ENCODE data around the gene PCSK1N. TPM values are rescaled to one million over a fixed set of nuclear protein-coding genes. Genes with fewer than 3 reads are reported as not detected.

Gene PCSK1N
- polyA plus RNA-seq, 1 of the 3 experiments (the other 2 are of a cell fraction), result 35.0 TPM

DNA sequence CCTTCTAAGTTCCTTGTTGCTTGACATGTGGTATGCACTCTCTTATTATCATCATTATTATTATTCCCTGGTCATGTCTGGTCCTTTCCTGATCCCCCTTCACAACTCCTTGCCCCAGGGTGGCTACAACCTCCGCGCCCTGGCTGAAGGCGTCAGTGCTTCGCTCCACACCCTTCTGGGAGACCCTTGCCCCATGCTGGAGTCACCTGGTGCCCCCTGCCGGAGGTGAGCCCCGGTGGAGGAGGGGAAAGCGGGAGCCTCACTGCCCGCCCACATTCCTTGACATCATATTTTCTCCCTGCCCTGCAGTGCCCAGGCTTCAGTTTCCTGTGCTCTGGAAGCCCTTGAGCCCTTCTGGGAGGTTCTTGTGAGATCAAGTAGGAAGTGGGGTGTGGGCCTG is 20.1 kb downstream of the PCSK1N start:
- Histone ChIP-seq H3K27me3 (ENCODE audit: insufficient read depth) (no peaks in the 10 kb centered on the region; the same call in 1 of the 2 replicates), H2AFZ (ENCODE audit: low read depth) (no peak overlapping the region), H3K27ac (ENCODE audit: low read depth in 2 of 2, low read length in 1 of 2) (no peak overlapping the region), H3K9me3 (no peaks in the 10 kb centered on the region), H3K36me3 (replicated peaks in 1 of 2; ENCODE audit: control insufficient read depth in 1 of 2, insufficient read depth in 2 of 2, low read length in 1 of 2) (no peaks in the 10 kb centered on the region), H3K9me2 (no peaks in the 10 kb centered on the region), H3K4me3 (ENCODE audit: low read depth in 2 of 2, low read length in 1 of 2) (no peak overlapping the region), H3K4me1 (ENCODE audit: control insufficient read depth in 1 of 2, insufficient read depth in 2 of 2, low read depth in 1 of 2, low read length in 1 of 2) (no peaks in the 10 kb centered on the region), H3K79me2 (ENCODE audit: insufficient read depth) (no peaks in the 10 kb centered on the region), H3F3A (replicated peaks; ENCODE audit: insufficient read depth) (no peaks in the 10 kb centered on the region), H4K20me1 (ENCODE audit: insufficient read depth) (no peaks in the 10 kb centered on the region), H3K4me2 (no peak overlapping the region), H3K9ac (no peak overlapping the region)
- no peak for DNase-seq
- TF ChIP-seq GATA2 (CRISPR knock-in tag; IDR thresholded peaks at IDR 0.05) (no peak), CHD2 (IDR thresholded peaks at IDR 0.05; ENCODE audit: low read length, partially characterized antibody) (no peak), RXRA (IDR thresholded peaks at IDR 0.05; ENCODE audit: borderline replicate concordance, low read depth) (no peak), NRF1 (IDR thresholded peaks at IDR 0.05; ENCODE audit: low read depth, low read length) (no peak), FOXJ3 (CRISPR knock-in tag; IDR thresholded peaks at IDR 0.05) (no peak), SMC3 (IDR thresholded peaks at IDR 0.05; ENCODE audit: low read depth, low read length) (no peak), JUND (IDR thresholded peaks at IDR 0.05) (no peak), RAD21 (IDR thresholded peaks at IDR 0.05; ENCODE audit: low read length) (no peak)
- TF ChIP-seq, protein P1, sequence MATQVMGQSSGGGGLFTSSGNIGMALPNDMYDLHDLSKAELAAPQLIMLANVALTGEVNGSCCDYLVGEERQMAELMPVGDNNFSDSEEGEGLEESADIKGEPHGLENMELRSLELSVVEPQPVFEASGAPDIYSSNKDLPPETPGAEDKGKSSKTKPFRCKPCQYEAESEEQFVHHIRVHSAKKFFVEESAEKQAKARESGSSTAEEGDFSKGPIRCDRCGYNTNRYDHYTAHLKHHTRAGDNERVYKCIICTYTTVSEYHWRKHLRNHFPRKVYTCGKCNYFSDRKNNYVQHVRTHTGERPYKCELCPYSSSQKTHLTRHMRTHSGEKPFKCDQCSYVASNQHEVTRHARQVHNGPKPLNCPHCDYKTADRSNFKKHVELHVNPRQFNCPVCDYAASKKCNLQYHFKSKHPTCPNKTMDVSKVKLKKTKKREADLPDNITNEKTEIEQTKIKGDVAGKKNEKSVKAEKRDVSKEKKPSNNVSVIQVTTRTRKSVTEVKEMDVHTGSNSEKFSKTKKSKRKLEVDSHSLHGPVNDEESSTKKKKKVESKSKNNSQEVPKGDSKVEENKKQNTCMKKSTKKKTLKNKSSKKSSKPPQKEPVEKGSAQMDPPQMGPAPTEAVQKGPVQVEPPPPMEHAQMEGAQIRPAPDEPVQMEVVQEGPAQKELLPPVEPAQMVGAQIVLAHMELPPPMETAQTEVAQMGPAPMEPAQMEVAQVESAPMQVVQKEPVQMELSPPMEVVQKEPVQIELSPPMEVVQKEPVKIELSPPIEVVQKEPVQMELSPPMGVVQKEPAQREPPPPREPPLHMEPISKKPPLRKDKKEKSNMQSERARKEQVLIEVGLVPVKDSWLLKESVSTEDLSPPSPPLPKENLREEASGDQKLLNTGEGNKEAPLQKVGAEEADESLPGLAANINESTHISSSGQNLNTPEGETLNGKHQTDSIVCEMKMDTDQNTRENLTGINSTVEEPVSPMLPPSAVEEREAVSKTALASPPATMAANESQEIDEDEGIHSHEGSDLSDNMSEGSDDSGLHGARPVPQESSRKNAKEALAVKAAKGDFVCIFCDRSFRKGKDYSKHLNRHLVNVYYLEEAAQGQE (IDR thresholded peaks at IDR 0.05; ENCODE audit: low read depth, low read length), result no peak
- TF ChIP-seq, protein P2, sequence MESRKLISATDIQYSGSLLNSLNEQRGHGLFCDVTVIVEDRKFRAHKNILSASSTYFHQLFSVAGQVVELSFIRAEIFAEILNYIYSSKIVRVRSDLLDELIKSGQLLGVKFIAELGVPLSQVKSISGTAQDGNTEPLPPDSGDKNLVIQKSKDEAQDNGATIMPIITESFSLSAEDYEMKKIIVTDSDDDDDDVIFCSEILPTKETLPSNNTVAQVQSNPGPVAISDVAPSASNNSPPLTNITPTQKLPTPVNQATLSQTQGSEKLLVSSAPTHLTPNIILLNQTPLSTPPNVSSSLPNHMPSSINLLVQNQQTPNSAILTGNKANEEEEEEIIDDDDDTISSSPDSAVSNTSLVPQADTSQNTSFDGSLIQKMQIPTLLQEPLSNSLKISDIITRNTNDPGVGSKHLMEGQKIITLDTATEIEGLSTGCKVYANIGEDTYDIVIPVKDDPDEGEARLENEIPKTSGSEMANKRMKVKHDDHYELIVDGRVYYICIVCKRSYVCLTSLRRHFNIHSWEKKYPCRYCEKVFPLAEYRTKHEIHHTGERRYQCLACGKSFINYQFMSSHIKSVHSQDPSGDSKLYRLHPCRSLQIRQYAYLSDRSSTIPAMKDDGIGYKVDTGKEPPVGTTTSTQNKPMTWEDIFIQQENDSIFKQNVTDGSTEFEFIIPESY (IDR thresholded peaks at IDR 0.05; ENCODE audit: borderline replicate concordance, low read depth), result no peak
- TF ChIP-seq, protein P3, sequence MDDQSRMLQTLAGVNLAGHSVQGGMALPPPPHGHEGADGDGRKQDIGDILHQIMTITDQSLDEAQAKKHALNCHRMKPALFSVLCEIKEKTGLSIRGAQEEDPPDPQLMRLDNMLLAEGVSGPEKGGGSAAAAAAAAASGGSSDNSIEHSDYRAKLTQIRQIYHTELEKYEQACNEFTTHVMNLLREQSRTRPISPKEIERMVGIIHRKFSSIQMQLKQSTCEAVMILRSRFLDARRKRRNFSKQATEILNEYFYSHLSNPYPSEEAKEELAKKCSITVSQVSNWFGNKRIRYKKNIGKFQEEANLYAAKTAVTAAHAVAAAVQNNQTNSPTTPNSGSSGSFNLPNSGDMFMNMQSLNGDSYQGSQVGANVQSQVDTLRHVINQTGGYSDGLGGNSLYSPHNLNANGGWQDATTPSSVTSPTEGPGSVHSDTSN (IDR thresholded peaks at IDR 0.05), result no peak
- TF ChIP-seq, protein P4, sequence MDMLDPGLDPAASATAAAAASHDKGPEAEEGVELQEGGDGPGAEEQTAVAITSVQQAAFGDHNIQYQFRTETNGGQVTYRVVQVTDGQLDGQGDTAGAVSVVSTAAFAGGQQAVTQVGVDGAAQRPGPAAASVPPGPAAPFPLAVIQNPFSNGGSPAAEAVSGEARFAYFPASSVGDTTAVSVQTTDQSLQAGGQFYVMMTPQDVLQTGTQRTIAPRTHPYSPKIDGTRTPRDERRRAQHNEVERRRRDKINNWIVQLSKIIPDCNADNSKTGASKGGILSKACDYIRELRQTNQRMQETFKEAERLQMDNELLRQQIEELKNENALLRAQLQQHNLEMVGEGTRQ (IDR thresholded peaks at IDR 0.05; ENCODE audit: borderline replicate concordance, low read depth, low read length), result no peak
- 82% methylated on average over 8 of the region's 8 CpGs for WGBS (ENCODE audit: low lambda C conversion rate)
- ChIA-PET POLR2A (interaction anchor here (0.7 kb wide), 1 partner anchor 545 kb away, joined by 3 read pairs; no protein-coding TSS in a partner anchor), CTCF (no interaction called here)

Measured in SK-N-SH (cell line).